ENCODE data around the gene PLEKHM3. TPM values are rescaled to one million over a fixed set of nuclear protein-coding genes. Genes with fewer than 3 reads are reported as not detected.
A peak's percentile ranks its signal among the peaks of the same experiment; 100 is the strongest.

The PLEKHM3 gene
- polyA plus RNA-seq, 4 donors = 0.89 to 12.1 (median 2.1) TPM

DNA sequence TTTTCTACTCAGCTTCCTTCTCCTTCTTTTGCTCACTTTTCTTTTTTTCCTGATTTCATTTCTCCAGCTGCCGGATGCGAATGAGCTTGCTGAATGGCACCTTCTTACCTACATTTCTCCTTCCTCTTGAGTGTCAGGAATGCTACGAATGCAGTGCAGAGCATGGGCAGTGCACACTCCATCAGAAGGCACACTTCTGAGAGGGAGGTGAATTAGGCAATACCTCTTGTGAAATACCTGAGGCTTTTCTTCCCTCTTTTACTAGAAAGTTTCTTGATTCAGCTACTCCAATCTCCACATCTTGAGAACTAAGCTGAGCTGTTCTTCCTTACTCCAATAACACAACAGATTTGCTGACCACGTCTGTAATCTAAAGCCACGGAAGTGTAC is 51.1 kb downstream of the PLEKHM3 start:
- no peaks in the 10 kb centered on the region for H3K9me3 ChIP-seq (ENCODE audit: control insufficient read depth in 2 of 2, insufficient read depth in 1 of 2, low read depth in 1 of 2, low read length in 1 of 2)
- DNase-seq = no peak
- H3K4me3 ChIP-seq (ENCODE audit: low read depth in 1 of 3, low read length in 3 of 3) = no peak overlapping the region
- H3K4me1 ChIP-seq (ENCODE audit: control insufficient read depth in 3 of 3, insufficient read depth in 2 of 3, low read depth in 1 of 3, low read length in 2 of 3) = peaks cover 7 to 22% (median 8%) of the 10 kb centered on the region in 3 donors
- no peak for FAIRE-seq
- H3K27me3 ChIP-seq (ENCODE audit: control insufficient read depth in 3 of 3, insufficient read depth in 3 of 3, low read length in 3 of 3) = no peaks in the 10 kb centered on the region
- 86 to 90% (median 86%) methylated on average over 5 of the region's 5 CpGs for WGBS, 3 donors
- H3K27ac ChIP-seq (ENCODE audit: low read depth in 1 of 3, low read length in 2 of 3) = no peak overlapping the region
- peaks cover 0 to 16% (median 2%) of the 10 kb centered on the region in 3 donors for H3K36me3 ChIP-seq (ENCODE audit: control insufficient read depth in 3 of 3, insufficient read depth in 2 of 3, low read depth in 1 of 3, low read length in 3 of 3)

GRCh38 chr2:207970826-207971180 is 54.5 kb downstream of the PLEKHM3 start:
- no peaks in the 10 kb centered on the region for H3K27me3 ChIP-seq (ENCODE audit: control insufficient read depth in 3 of 3, insufficient read depth in 3 of 3, low read length in 3 of 3)
- peak overlapping the region in 1 of 3 donors; percentile 72 for H3K27ac ChIP-seq (ENCODE audit: low read depth in 1 of 3, low read length in 2 of 3)
- H3K9me3 ChIP-seq (ENCODE audit: control insufficient read depth in 2 of 2, insufficient read depth in 1 of 2, low read depth in 1 of 2, low read length in 1 of 2) = no peaks in the 10 kb centered on the region
- H3K4me3 ChIP-seq (ENCODE audit: low read depth in 1 of 3, low read length in 3 of 3) = no peak overlapping the region
- H3K36me3 ChIP-seq (ENCODE audit: control insufficient read depth in 3 of 3, insufficient read depth in 2 of 3, low read depth in 1 of 3, low read length in 3 of 3) = peaks cover 0 to 4% (median 2%) of the 10 kb centered on the region in 3 donors
- peaks cover 7 to 31% (median 8%) of the 10 kb centered on the region in 3 donors for H3K4me1 ChIP-seq (ENCODE audit: control insufficient read depth in 3 of 3, insufficient read depth in 2 of 3, low read depth in 1 of 3, low read length in 2 of 3)
- FAIRE-seq = no peak
- DNase-seq = peak; percentile 25 to 46

- Histone ChIP-seq H3K27ac (ENCODE audit: low read depth in 1 of 3, low read length in 2 of 3) (peak overlapping the region in 2 of 3 donors; percentile 46 to 72), H3K4me3 (ENCODE audit: low read depth in 1 of 3, low read length in 3 of 3) (no peak overlapping the region), H3K4me1 (ENCODE audit: control insufficient read depth in 3 of 3, insufficient read depth in 2 of 3, low read depth in 1 of 3, low read length in 2 of 3) (peaks cover 7 to 31% (median 8%) of the 10 kb centered on the region in 3 donors), H3K36me3 (ENCODE audit: control insufficient read depth in 3 of 3, insufficient read depth in 2 of 3, low read depth in 1 of 3, low read length in 3 of 3) (peaks cover 0 to 2% (median 0%) of the 10 kb centered on the region in 3 donors), H3K9me3 (ENCODE audit: control insufficient read depth in 2 of 2, insufficient read depth in 1 of 2, low read depth in 1 of 2, low read length in 1 of 2) (no peaks in the 10 kb centered on the region), H3K27me3 (ENCODE audit: control insufficient read depth in 3 of 3, insufficient read depth in 3 of 3, low read length in 3 of 3) (no peaks in the 10 kb centered on the region)
- DNase-seq (peak in 1 of 2 donors; percentile 38), FAIRE-seq (no peak)
- 27 to 50% (median 32%) methylated on average over 3 of the region's 3 CpGs for WGBS, 3 donors
These were observed 55.0 kb downstream of the PLEKHM3 start for GRCh38 chr2:207970147-207970825.

- Histone ChIP-seq H3K36me3 (ENCODE audit: control insufficient read depth in 3 of 3, insufficient read depth in 2 of 3, low read depth in 1 of 3, low read length in 3 of 3) (peaks cover 0 to 2% (median 0%) of the 10 kb centered on the region in 3 donors), H3K9me3 (ENCODE audit: control insufficient read depth in 2 of 2, insufficient read depth in 1 of 2, low read depth in 1 of 2, low read length in 1 of 2) (no peaks in the 10 kb centered on the region), H3K27ac (ENCODE audit: low read depth in 1 of 3, low read length in 2 of 3) (peak overlapping the region in 1 of 3 donors; percentile 72), H3K27me3 (ENCODE audit: control insufficient read depth in 3 of 3, insufficient read depth in 3 of 3, low read length in 3 of 3) (no peaks in the 10 kb centered on the region), H3K4me3 (ENCODE audit: low read depth in 1 of 3, low read length in 3 of 3) (no peak overlapping the region), H3K4me1 (ENCODE audit: control insufficient read depth in 3 of 3, insufficient read depth in 2 of 3, low read depth in 1 of 3, low read length in 2 of 3) (peaks cover 7 to 31% (median 8%) of the 10 kb centered on the region in 3 donors)
- DNase-seq (peak; percentile 45 to 87), FAIRE-seq (peak; percentile 92)
- WGBS, 3 donors = 23 to 56% (median 27%) methylated on average over 2 of the region's 2 CpGs
These were observed 56.1 kb downstream of the PLEKHM3 start for GRCh38 chr2:207969249-207969648.

- H3K36me3 ChIP-seq (ENCODE audit: control insufficient read depth in 3 of 3, insufficient read depth in 2 of 3, low read depth in 1 of 3, low read length in 3 of 3) = peaks cover 0 to 7% (median 2%) of the 10 kb centered on the region in 3 donors
- H3K4me3 ChIP-seq (ENCODE audit: low read depth in 1 of 3, low read length in 3 of 3) = no peak overlapping the region
- H3K4me1 ChIP-seq (ENCODE audit: control insufficient read depth in 3 of 3, insufficient read depth in 2 of 3, low read depth in 1 of 3, low read length in 2 of 3) = peaks cover 7 to 31% (median 8%) of the 10 kb centered on the region in 3 donors
- DNase-seq (no peak), FAIRE-seq (no peak)
- no peak overlapping the region for H3K27ac ChIP-seq (ENCODE audit: low read depth in 1 of 3, low read length in 2 of 3)
- 78% methylated on average over 3 of the region's 3 CpGs for WGBS, 3 donors
- H3K9me3 ChIP-seq (ENCODE audit: control insufficient read depth in 2 of 2, insufficient read depth in 1 of 2, low read depth in 1 of 2, low read length in 1 of 2) = peaks cover 1 to 6% of the 10 kb centered on the region in 2 donors
- no peaks in the 10 kb centered on the region for H3K27me3 ChIP-seq (ENCODE audit: control insufficient read depth in 3 of 3, insufficient read depth in 3 of 3, low read length in 3 of 3)
These were observed 58.2 kb downstream of the PLEKHM3 start for GRCh38 chr2:207967121-207967520.

- Histone ChIP-seq H3K9me3 (ENCODE audit: control insufficient read depth in 2 of 2, insufficient read depth in 1 of 2, low read depth in 1 of 2, low read length in 1 of 2) (peaks cover 1 to 9% of the 10 kb centered on the region in 2 donors), H3K27me3 (ENCODE audit: control insufficient read depth in 3 of 3, insufficient read depth in 3 of 3, low read length in 3 of 3) (no peaks in the 10 kb centered on the region), H3K36me3 (ENCODE audit: control insufficient read depth in 3 of 3, insufficient read depth in 2 of 3, low read depth in 1 of 3, low read length in 3 of 3) (peaks cover 0 to 11% (median 5%) of the 10 kb centered on the region in 3 donors), H3K4me1 (ENCODE audit: control insufficient read depth in 3 of 3, insufficient read depth in 2 of 3, low read depth in 1 of 3, low read length in 2 of 3) (no peaks in the 10 kb centered on the region), H3K4me3 (ENCODE audit: low read depth in 1 of 3, low read length in 3 of 3) (no peak overlapping the region), H3K27ac (ENCODE audit: low read depth in 1 of 3, low read length in 2 of 3) (no peak overlapping the region)
- DNase-seq = no peak
- WGBS, 3 donors = 72 to 97% (median 92%) methylated on average over 1 of the region's 1 CpG
- no peak for FAIRE-seq
These were observed 64.4 kb downstream of the PLEKHM3 start for GRCh38 chr2:207960911-207961310.

- Histone ChIP-seq H3K27me3 (ENCODE audit: control insufficient read depth in 3 of 3, insufficient read depth in 3 of 3, low read length in 3 of 3) (no peaks in the 10 kb centered on the region), H3K36me3 (ENCODE audit: control insufficient read depth in 3 of 3, insufficient read depth in 2 of 3, low read depth in 1 of 3, low read length in 3 of 3) (peaks cover 0 to 11% (median 5%) of the 10 kb centered on the region in 3 donors), H3K9me3 (ENCODE audit: control insufficient read depth in 2 of 2, insufficient read depth in 1 of 2, low read depth in 1 of 2, low read length in 1 of 2) (peaks cover 1 to 9% of the 10 kb centered on the region in 2 donors), H3K27ac (ENCODE audit: low read depth in 1 of 3, low read length in 2 of 3) (no peak overlapping the region), H3K4me1 (ENCODE audit: control insufficient read depth in 3 of 3, insufficient read depth in 2 of 3, low read depth in 1 of 3, low read length in 2 of 3) (no peaks in the 10 kb centered on the region), H3K4me3 (ENCODE audit: low read depth in 1 of 3, low read length in 3 of 3) (no peak overlapping the region)
- DNase-seq (no peak), FAIRE-seq (no peak)
- 63 to 71% (median 70%) methylated on average over 1 of the region's 1 CpG for WGBS, 3 donors
These were observed 65.2 kb downstream of the PLEKHM3 start for GRCh38 chr2:207960090-207960489.

- Histone ChIP-seq H3K9me3 (ENCODE audit: control insufficient read depth in 2 of 2, insufficient read depth in 1 of 2, low read depth in 1 of 2, low read length in 1 of 2) (no peaks in the 10 kb centered on the region), H3K4me3 (ENCODE audit: low read depth in 1 of 3, low read length in 3 of 3) (no peak overlapping the region), H3K27ac (ENCODE audit: low read depth in 1 of 3, low read length in 2 of 3) (no peak overlapping the region), H3K27me3 (ENCODE audit: control insufficient read depth in 3 of 3, insufficient read depth in 3 of 3, low read length in 3 of 3) (no peaks in the 10 kb centered on the region), H3K4me1 (ENCODE audit: control insufficient read depth in 3 of 3, insufficient read depth in 2 of 3, low read depth in 1 of 3, low read length in 2 of 3) (peaks cover 0 to 3% (median 0%) of the 10 kb centered on the region in 3 donors), H3K36me3 (ENCODE audit: control insufficient read depth in 3 of 3, insufficient read depth in 2 of 3, low read depth in 1 of 3, low read length in 3 of 3) (peaks cover 0 to 4% (median 2%) of the 10 kb centered on the region in 3 donors)
- 74 to 87% (median 83%) methylated on average over 3 of the region's 3 CpGs for WGBS, 3 donors
- DNase-seq (no peak), FAIRE-seq (no peak)
These were observed 68.6 kb downstream of the PLEKHM3 start for GRCh38 chr2:207956771-207957170.

Data from small intestine (tissue), 7 donors.